Neural progenitor cell (in vitro differentiated cells): ENCODE measurements around the gene ZNF8. TPM values are rescaled to one million over a fixed set of nuclear protein-coding genes. Genes with fewer than 3 reads are reported as not detected.
A peak's percentile ranks its signal among the peaks of the same experiment; 100 is the strongest.

ENCODE experiments used
- DNase-seq: peaks from one replicate; pipeline ENCODE4 v3.0.0-alpha.2; 2016; ENCODE audit warnings: low spot score
- H2AFZ ChIP-seq: fragments of 200-600 bp; sonication (generic); replicated peaks from 2 replicates; pipeline ENCODE4 v1.6.1; 2016; ENCODE audit warnings: antibody characterized with exemption
- H3F3A ChIP-seq: fragments of 200-600 bp; sonication (generic); 2 replicates; pipeline ENCODE4 v1.6.1; 2016; ENCODE audit warnings: antibody characterized with exemption, low read depth
- H3K27ac ChIP-seq: fragments of 200-600 bp; sonication (generic); 2 replicates; pipeline ENCODE4 v1.5.1; 2016; ENCODE audit warnings: mild to moderate bottlenecking
- H3K27me3 ChIP-seq: fragments of 200-600 bp; sonication (generic); 2 replicates; pipeline ENCODE4 v1.6.1; 2016; ENCODE audit warnings: mild to moderate bottlenecking, moderate library complexity
- H3K36me3 ChIP-seq: fragments of 200-600 bp; sonication (generic); 2 replicates; pipeline ENCODE4 v1.5.1; 2016
- H3K4me1 ChIP-seq: fragments of 200-600 bp; sonication (generic); 2 replicates; pipeline ENCODE4 v1.6.1; 2016; ENCODE audit warnings: mixed run types
- H3K4me2 ChIP-seq: fragments of 200-600 bp; sonication (generic); 2 replicates; pipeline ENCODE4 v1.6.1; 2016
- H3K4me3 ChIP-seq: fragments of 200-600 bp; sonication (generic); 2 replicates; pipeline ENCODE4 v1.5.1; 2016
- H3K79me2 ChIP-seq: fragments of 200-600 bp; sonication (generic); 2 replicates; pipeline ENCODE4 v1.6.1; 2016; ENCODE audit warnings: low read depth
- H3K9ac ChIP-seq: fragments of 200-600 bp; sonication (generic); 2 replicates; pipeline ENCODE4 v1.6.1; 2016
- H3K9me3 ChIP-seq: fragments of 200-600 bp; sonication (generic); 2 replicates; pipeline ENCODE4 v1.5.1; 2016; ENCODE audit warnings: low read depth
- H4K20me1 ChIP-seq: fragments of 200-600 bp; sonication (generic); 2 replicates; pipeline ENCODE4 v1.6.1; 2016; ENCODE audit warnings: low read depth
- H3K27ac Mint-ChIP-seq: 3 replicates; pipeline ENCODE4 v1.8.0; 2021; ENCODE audit warnings: mixed read lengths
- H3K27me3 Mint-ChIP-seq: 2 replicates; pipeline ENCODE4 v1.8.0; 2022; ENCODE audit warnings: low read depth, mild to moderate bottlenecking, inconsistent platforms, moderate library complexity, mixed read lengths; ENCODE audit not compliant: insufficient read depth
- H3K36me3 Mint-ChIP-seq: 3 replicates; pipeline ENCODE4 v1.8.0; 2021; ENCODE audit warnings: mixed read lengths
- H3K4me1 Mint-ChIP-seq: 3 replicates; pipeline ENCODE4 v1.8.0; 2021; ENCODE audit warnings: mixed read lengths
- H3K4me3 Mint-ChIP-seq: 3 replicates; pipeline ENCODE4 v1.8.0; 2021; ENCODE audit warnings: mild to moderate bottlenecking, moderate library complexity, mixed read lengths
- H3K9me3 Mint-ChIP-seq: 3 replicates; pipeline ENCODE4 v1.8.0; 2020; ENCODE audit warnings: mixed read lengths
- CTCF ChIP-seq: fragments of 200-600 bp; sonication (generic); IDR thresholded peaks from 2 replicates; pipeline ENCODE4 v1.5.1; 2017; ENCODE audit warnings: antibody characterized with exemption, mild to moderate bottlenecking
- EZH2 ChIP-seq: fragments of 200-600 bp; sonication (generic); IDR thresholded peaks from 2 replicates; pipeline ENCODE4 v1.6.1; 2017; ENCODE audit warnings: antibody characterized with exemption, mild to moderate bottlenecking, moderate library complexity
- EZH2phosphoT487 ChIP-seq: fragments of 200-600 bp; sonication (generic); IDR thresholded peaks from 2 replicates; pipeline ENCODE4 v1.6.1; 2017; ENCODE audit warnings: antibody characterized with exemption
- total RNA-seq: library from RNA; depleted of rRNA; stranded (reverse); fragments of >200 nt; gene quantifications from 2 replicates; pipeline ENCODE4 v1.2.3, GENCODE V29; 2015; ENCODE audit warnings: low replicate concordance

ZNF8 gene
- total RNA-seq, 1 donor from 2014 or later = 18.6 TPM

GRCh38 chr19:58279042-58279924 lies 528 bp downstream of the ZNF8 start:
- Mint-ChIP-seq H3K9me3 (peaks cover 82% of the 10 kb centered on the region), H3K27ac (peak overlapping the region; percentile 95), H3K27me3 (peaks cover 9% of the 10 kb centered on the region), H3K36me3 (peaks cover 64% of the 10 kb centered on the region), H3K4me1 (peaks cover 3% of the 10 kb centered on the region), H3K4me3 (peak overlapping the region; percentile 96)
- H4K20me1 ChIP-seq = peaks cover 31% of the 10 kb centered on the region
- peaks cover 72% of the 10 kb centered on the region for H3K79me2 ChIP-seq
- H3F3A ChIP-seq = peaks cover 17% of the 10 kb centered on the region
- peak overlapping the region; percentile 81 for H3K9ac ChIP-seq
- peaks cover 5% of the 10 kb centered on the region for H3K36me3 ChIP-seq
- H3K27me3 ChIP-seq = no peaks in the 10 kb centered on the region
- H3K4me3 ChIP-seq = peak overlapping the region; percentile 81
- peak overlapping the region; percentile 91 for H2AFZ ChIP-seq
- DNase-seq = peak; percentile 82
- no peak for TF ChIP-seq CTCF
- TF ChIP-seq EZH2 = no peak
- no peak for TF ChIP-seq EZH2phosphoT487
- no peaks in the 10 kb centered on the region for H3K9me3 ChIP-seq
- H3K4me1 ChIP-seq = peaks cover 16% of the 10 kb centered on the region
- H3K4me2 ChIP-seq = peak overlapping the region; percentile 97
- peak overlapping the region; percentile 74 for H3K27ac ChIP-seq

- H3K36me3 Mint-ChIP-seq = peaks cover 63% of the 10 kb centered on the region
- peaks cover 82% of the 10 kb centered on the region for H3K9me3 Mint-ChIP-seq
- Histone ChIP-seq H3K9ac (peak overlapping the region; percentile 81), H3K4me2 (peak overlapping the region; percentile 97), H3F3A (peaks cover 14% of the 10 kb centered on the region), H3K36me3 (no peaks in the 10 kb centered on the region), H4K20me1 (peaks cover 33% of the 10 kb centered on the region), H3K79me2 (peaks cover 73% of the 10 kb centered on the region), H3K9me3 (no peaks in the 10 kb centered on the region), H3K27me3 (no peaks in the 10 kb centered on the region), H3K4me3 (peak overlapping the region; percentile 81), H3K27ac (no peak overlapping the region), H2AFZ (no peak overlapping the region), H3K4me1 (peaks cover 16% of the 10 kb centered on the region)
- H3K4me1 Mint-ChIP-seq = peaks cover 3% of the 10 kb centered on the region
- peak overlapping the region; percentile 96 for H3K4me3 Mint-ChIP-seq
- no peak for DNase-seq
- peak overlapping the region; percentile 6 for H3K27ac Mint-ChIP-seq
- H3K27me3 Mint-ChIP-seq = peaks cover 13% of the 10 kb centered on the region
- no peak for TF ChIP-seq EZH2
These were observed 1.2 kb downstream of the ZNF8 start for GRCh38 chr19:58279925-58280316.

- Mint-ChIP-seq H3K4me1 (peaks cover 3% of the 10 kb centered on the region), H3K36me3 (peaks cover 85% of the 10 kb centered on the region), H3K27me3 (peaks cover 4% of the 10 kb centered on the region), H3K4me3 (no peak overlapping the region), H3K9me3 (peaks cover 90% of the 10 kb centered on the region), H3K27ac (no peak overlapping the region)
- no peak overlapping the region for H3K4me2 ChIP-seq
- H3K27me3 ChIP-seq = no peaks in the 10 kb centered on the region
- no peak overlapping the region for H2AFZ ChIP-seq
- no peak overlapping the region for H3K4me3 ChIP-seq
- H3K27ac ChIP-seq = no peak overlapping the region
- DNase-seq = no peak
- H4K20me1 ChIP-seq = peaks cover 46% of the 10 kb centered on the region
- H3K79me2 ChIP-seq = peaks cover 68% of the 10 kb centered on the region
- TF ChIP-seq EZH2 (no peak), EZH2phosphoT487 (no peak), CTCF (no peak)
- H3K9ac ChIP-seq = no peak overlapping the region
- peaks cover 16% of the 10 kb centered on the region for H3K4me1 ChIP-seq
- H3F3A ChIP-seq = no peaks in the 10 kb centered on the region
- H3K9me3 ChIP-seq = no peaks in the 10 kb centered on the region
- H3K36me3 ChIP-seq = no peaks in the 10 kb centered on the region
These were observed 5.4 kb downstream of the ZNF8 start for GRCh38 chr19:58284199-58284598.

- H3K4me1 ChIP-seq = no peaks in the 10 kb centered on the region
- H3K27me3 ChIP-seq = no peaks in the 10 kb centered on the region
- H3K9ac ChIP-seq = no peak overlapping the region
- H2AFZ ChIP-seq = no peak overlapping the region
- H3K4me3 Mint-ChIP-seq = no peak overlapping the region
- H3K4me2 ChIP-seq = no peak overlapping the region
- no peak for DNase-seq
- TF ChIP-seq EZH2 (no peak), CTCF (no peak), EZH2phosphoT487 (no peak)
- H3K36me3 Mint-ChIP-seq = peaks cover 93% of the 10 kb centered on the region
- H3K4me1 Mint-ChIP-seq = no peaks in the 10 kb centered on the region
- H3K9me3 ChIP-seq = no peaks in the 10 kb centered on the region
- no peaks in the 10 kb centered on the region for H4K20me1 ChIP-seq
- H3K9me3 Mint-ChIP-seq = peaks cover 95% of the 10 kb centered on the region
- H3K36me3 ChIP-seq = peaks cover 8% of the 10 kb centered on the region
- H3K27me3 Mint-ChIP-seq = peaks cover 15% of the 10 kb centered on the region
- H3F3A ChIP-seq = no peaks in the 10 kb centered on the region
- no peak overlapping the region for H3K27ac Mint-ChIP-seq
- H3K79me2 ChIP-seq = peaks cover 61% of the 10 kb centered on the region
- no peak overlapping the region for H3K27ac ChIP-seq
- H3K4me3 ChIP-seq = no peak overlapping the region
These were observed 13.2 kb downstream of the ZNF8 start for GRCh38 chr19:58291943-58292342.
